NCI-H1694 (cell line): ENCODE data around the gene CAMK2D.

Experiments used
- DNase-seq: peaks from one replicate; lab custom pipeline; 2025; lab: John Stamatoyannopoulos, UW

The CAMK2D gene

GRCh38 chr4:113438596-113438995 lies 322.9 kb downstream of the CAMK2D start:
- DNase-seq, result no peak

- DNase-seq, result no peak
Measured at GRCh38 chr4:113437129-113437528, 324.4 kb downstream of the CAMK2D start.

- DNase-seq, result peak; percentile 9
Measured at GRCh38 chr4:113436360-113436759, 325.2 kb downstream of the CAMK2D start.

GRCh38 chr4:113435893-113436292 lies 325.6 kb downstream of the CAMK2D start:
- peak; percentile 53 for DNase-seq

GRCh38 chr4:113434247-113434587 lies 327.3 kb downstream of the CAMK2D start:
- no peak for DNase-seq

GRCh38 chr4:113433536-113434246 lies 327.8 kb downstream of the CAMK2D start:
- DNase-seq, result no peak

- DNase-seq, result no peak
Measured at GRCh38 chr4:113433116-113433515, 328.4 kb downstream of the CAMK2D start.

- no peak for DNase-seq
Measured at GRCh38 chr4:113423631-113424030, 337.9 kb downstream of the CAMK2D start.

- DNase-seq, result no peak
Measured at GRCh38 chr4:113420938-113421337, 340.6 kb downstream of the CAMK2D start.

GRCh38 chr4:113419631-113420030 lies 341.9 kb downstream of the CAMK2D start:
- DNase-seq, result no peak

- DNase-seq, result no peak
Measured at GRCh38 chr4:113411496-113411938, 350.0 kb downstream of the CAMK2D start.

GRCh38 chr4:113410686-113411085 lies 350.9 kb downstream of the CAMK2D start:
- DNase-seq, result no peak

- no peak for DNase-seq
Measured at GRCh38 chr4:113409181-113409580, 352.4 kb downstream of the CAMK2D start.

GRCh38 chr4:113407409-113407808 lies 354.1 kb downstream of the CAMK2D start:
- no peak for DNase-seq

GRCh38 chr4:113406723-113407016 lies 354.9 kb downstream of the CAMK2D start:
- no peak for DNase-seq

GRCh38 chr4:113405874-113406722 lies 355.4 kb downstream of the CAMK2D start:
- no peak for DNase-seq

- no peak for DNase-seq
Measured at GRCh38 chr4:113404841-113405240, 356.7 kb downstream of the CAMK2D start.

- DNase-seq, result no peak
Measured at GRCh38 chr4:113404167-113404571, 357.4 kb downstream of the CAMK2D start.
